Upper lobe of left lung (tissue), 4 donors: ENCODE results near the gene C11orf54.

Experiments
- EP300 ChIP-seq, 4 donors: sonication (generic); formaldehyde crosslinking; IDR thresholded peaks; one replicate each; pipeline ENCODE4 v1.5.1; 2017; ENCODE audit warnings: antibody characterized with exemption in 4 of 4, control low read depth in 2 of 4
- POLR2A ChIP-seq, 4 donors: fragments of 450-650 bp; IDR thresholded peaks; one replicate each; pipeline ENCODE4 v1.5.1; 2016 to 2017; ENCODE audit warnings: antibody characterized with exemption in 4 of 4, mild to moderate bottlenecking in 2 of 4
- POLR2AphosphoS5 ChIP-seq, 2 donors: sonication (generic); formaldehyde crosslinking; IDR thresholded peaks; one replicate each; pipeline ENCODE4 v1.5.1; 2017; ENCODE audit warnings: antibody characterized with exemption in 2 of 2
- TF ChIP-seq, protein P1 (sequence below), 6 experiments: fragments of 450-650 bp in 4 of 6; fragments of 200-600 bp in 2 of 6; sonication (generic) in 2 of 6; IDR thresholded peaks; one replicate each; pipeline ENCODE4 v1.5.1; 2016 to 2019; ENCODE audit warnings: antibody characterized with exemption in 6 of 6

DNA sequence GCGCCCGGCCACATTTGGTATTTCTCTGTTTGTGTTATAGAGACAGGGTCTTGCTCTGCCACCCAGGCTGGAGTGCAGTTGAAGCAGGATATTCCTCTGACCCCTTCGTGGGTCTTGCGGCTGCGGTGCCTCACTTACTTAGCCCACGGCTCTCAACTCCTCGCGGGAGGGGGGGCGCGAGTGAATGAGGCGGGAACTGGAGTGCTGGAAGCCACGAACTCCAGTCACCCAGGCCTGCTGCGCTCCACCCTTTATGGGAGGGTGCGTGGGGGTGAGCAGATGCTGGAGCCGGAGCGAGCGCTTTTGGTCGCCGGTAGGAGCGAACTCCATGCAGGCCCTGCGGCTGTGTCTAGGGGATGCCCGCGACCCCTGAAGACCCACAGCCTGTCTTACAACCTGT is 1.8 kb downstream of the C11orf54 start:
- TF ChIP-seq EP300 (IDR thresholded peaks at IDR 0.05) (no peak), POLR2A (IDR thresholded peaks at IDR 0.05) (no peak), POLR2AphosphoS5 (IDR thresholded peaks at IDR 0.05) (no peak)
- TF ChIP-seq, protein P1, sequence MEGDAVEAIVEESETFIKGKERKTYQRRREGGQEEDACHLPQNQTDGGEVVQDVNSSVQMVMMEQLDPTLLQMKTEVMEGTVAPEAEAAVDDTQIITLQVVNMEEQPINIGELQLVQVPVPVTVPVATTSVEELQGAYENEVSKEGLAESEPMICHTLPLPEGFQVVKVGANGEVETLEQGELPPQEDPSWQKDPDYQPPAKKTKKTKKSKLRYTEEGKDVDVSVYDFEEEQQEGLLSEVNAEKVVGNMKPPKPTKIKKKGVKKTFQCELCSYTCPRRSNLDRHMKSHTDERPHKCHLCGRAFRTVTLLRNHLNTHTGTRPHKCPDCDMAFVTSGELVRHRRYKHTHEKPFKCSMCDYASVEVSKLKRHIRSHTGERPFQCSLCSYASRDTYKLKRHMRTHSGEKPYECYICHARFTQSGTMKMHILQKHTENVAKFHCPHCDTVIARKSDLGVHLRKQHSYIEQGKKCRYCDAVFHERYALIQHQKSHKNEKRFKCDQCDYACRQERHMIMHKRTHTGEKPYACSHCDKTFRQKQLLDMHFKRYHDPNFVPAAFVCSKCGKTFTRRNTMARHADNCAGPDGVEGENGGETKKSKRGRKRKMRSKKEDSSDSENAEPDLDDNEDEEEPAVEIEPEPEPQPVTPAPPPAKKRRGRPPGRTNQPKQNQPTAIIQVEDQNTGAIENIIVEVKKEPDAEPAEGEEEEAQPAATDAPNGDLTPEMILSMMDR (IDR thresholded peaks at IDR 0.05): no peak
